ENCODE data around the gene SPATA21. TPM values are rescaled to one million over a fixed set of nuclear protein-coding genes. Genes with fewer than 3 reads are reported as not detected.

SPATA21 gene
- total RNA-seq, 3 donors from 2014 or later (not counting 1 experiment from before 2014, with no cell fraction given): 0.35 to 0.55 (median 0.36) TPM

DNA sequence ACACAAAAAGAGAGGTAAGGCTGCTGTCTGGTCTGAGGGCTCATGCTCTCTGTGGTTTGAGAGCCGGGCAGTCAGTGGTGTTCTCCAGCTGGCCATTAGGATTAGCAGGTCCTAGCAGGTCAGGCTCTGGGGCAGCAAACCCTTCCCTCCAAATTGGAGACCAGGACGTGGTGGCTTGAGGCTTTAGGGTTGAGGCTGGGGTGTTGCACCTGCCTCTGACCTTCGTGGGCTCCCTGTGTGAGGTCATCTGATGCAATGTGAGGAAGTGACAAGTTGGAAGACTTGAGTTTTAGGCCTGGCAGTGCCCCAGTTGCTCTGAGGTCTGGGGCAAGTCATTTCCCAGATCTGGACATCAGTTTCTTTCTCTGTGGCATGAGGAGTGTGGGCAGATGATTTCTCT lies 45.8 kb downstream of the SPATA21 start:
- Mint-ChIP-seq H3K36me3 (no peaks in the 10 kb centered on the region), H3K27me3 (ENCODE audit: low read depth in 2 of 2) (no peaks in the 10 kb centered on the region), H3K9me3 (no peaks in the 10 kb centered on the region), H3K27ac (peak overlapping the region; percentile 73 to 84), H3K4me1 (peaks cover 56 to 58% of the 10 kb centered on the region in 2 donors), H3K4me3 (peak overlapping the region; percentile 37)
- H3K4me3 ChIP-seq (ENCODE audit: low read length): no peak overlapping the region
- intact Hi-C loops (cut with micrococcal nuclease): no loop called here
- H3K9me3 ChIP-seq (ENCODE audit: control insufficient read depth, insufficient read depth, low read length): no peaks in the 10 kb centered on the region
- no peaks in the 10 kb centered on the region for H3K27me3 ChIP-seq (ENCODE audit: control insufficient read depth, insufficient read depth, low read length)
- peaks cover 28% of the 10 kb centered on the region for H3K36me3 ChIP-seq (ENCODE audit: control insufficient read depth, insufficient read depth, low read length)
- DNase-seq (no peak), ATAC-seq (peak; percentile 41 to 54 (median 54))
- H3K27ac ChIP-seq (ENCODE audit: low read length): no peak overlapping the region
- 27% methylated on average over 3 of the region's 3 CpGs for WGBS (ENCODE audit: insufficient coverage)
- no peak for TF ChIP-seq CTCF (IDR thresholded peaks at IDR 0.05)
- peaks cover 57% of the 10 kb centered on the region for H3K4me1 ChIP-seq (ENCODE audit: control insufficient read depth, insufficient read depth, low read length)

DNA sequence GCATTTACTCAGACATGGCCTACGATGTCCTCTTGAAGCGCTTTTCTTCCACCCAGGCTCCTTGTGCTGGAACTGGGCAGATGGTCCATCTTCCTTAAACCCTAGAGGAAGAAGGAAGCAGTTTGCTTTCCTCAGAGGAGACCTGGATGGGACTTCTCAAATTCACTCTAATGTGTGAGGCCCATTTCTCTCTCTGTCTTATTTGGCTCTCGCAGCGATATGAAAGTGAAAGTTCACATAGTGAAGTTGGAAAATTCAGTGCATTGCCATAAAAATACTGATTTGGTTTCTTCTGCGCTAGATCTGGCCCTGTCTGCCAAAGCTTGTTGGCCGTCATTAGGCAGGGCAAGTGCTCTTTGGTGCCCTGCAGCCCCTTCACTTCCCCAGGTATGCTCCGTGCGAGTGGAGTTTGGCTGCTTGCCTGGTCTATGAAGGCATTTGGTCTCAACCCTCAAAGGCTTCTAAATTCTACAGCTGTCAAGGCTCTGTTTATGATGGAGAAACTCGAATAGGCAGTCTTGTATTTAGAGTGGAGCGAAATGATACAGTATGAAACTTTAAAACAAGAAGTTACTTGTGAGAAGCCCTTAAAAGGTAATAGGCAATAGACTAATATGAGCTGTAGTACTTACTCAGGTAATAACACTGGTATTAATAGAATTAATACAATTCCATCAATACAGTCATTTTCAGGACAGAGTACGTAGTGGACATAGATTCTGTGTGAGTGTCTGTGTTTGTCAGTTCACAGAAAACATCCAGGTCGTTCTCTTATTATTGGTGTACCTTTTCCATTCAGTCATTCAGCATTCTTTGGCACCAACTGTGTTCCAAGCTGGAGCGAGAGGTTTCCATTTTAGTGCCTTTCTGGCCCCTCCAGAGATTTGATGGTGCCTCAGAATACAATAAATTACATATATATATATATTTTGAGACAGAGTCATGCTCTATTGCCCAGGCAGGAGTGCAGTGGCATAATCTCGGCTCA lies 49.7 kb downstream of the SPATA21 start:
- no peaks in the 10 kb centered on the region for H3K9me3 ChIP-seq (ENCODE audit: control insufficient read depth, insufficient read depth, low read length)
- DNase-seq (peak in 1 of 2 donors; percentile 39), ATAC-seq (peak; percentile 39 to 56 (median 45))
- H3K36me3 Mint-ChIP-seq: no peaks in the 10 kb centered on the region
- no peaks in the 10 kb centered on the region for H3K27me3 ChIP-seq (ENCODE audit: control insufficient read depth, insufficient read depth, low read length)
- peaks cover 75 to 77% of the 10 kb centered on the region in 2 donors for H3K4me1 Mint-ChIP-seq
- no peak overlapping the region for H3K4me3 ChIP-seq (ENCODE audit: low read length)
- WGBS (ENCODE audit: insufficient coverage): 47% methylated on average over 14 of the region's 14 CpGs
- intact Hi-C loops (cut with micrococcal nuclease): no loop called here
- H3K27me3 Mint-ChIP-seq (ENCODE audit: low read depth in 2 of 2): no peaks in the 10 kb centered on the region
- no peak for TF ChIP-seq CTCF (IDR thresholded peaks at IDR 0.05)
- peak overlapping the region; percentile 67 for H3K27ac ChIP-seq (ENCODE audit: low read length)
- H3K36me3 ChIP-seq (ENCODE audit: control insufficient read depth, insufficient read depth, low read length): no peaks in the 10 kb centered on the region
- peaks cover 63% of the 10 kb centered on the region for H3K4me1 ChIP-seq (ENCODE audit: control insufficient read depth, insufficient read depth, low read length)
- H3K9me3 Mint-ChIP-seq: no peaks in the 10 kb centered on the region
- peak overlapping the region; percentile 88 to 89 for H3K27ac Mint-ChIP-seq
- peak overlapping the region; percentile 82 for H3K4me3 Mint-ChIP-seq

DNA sequence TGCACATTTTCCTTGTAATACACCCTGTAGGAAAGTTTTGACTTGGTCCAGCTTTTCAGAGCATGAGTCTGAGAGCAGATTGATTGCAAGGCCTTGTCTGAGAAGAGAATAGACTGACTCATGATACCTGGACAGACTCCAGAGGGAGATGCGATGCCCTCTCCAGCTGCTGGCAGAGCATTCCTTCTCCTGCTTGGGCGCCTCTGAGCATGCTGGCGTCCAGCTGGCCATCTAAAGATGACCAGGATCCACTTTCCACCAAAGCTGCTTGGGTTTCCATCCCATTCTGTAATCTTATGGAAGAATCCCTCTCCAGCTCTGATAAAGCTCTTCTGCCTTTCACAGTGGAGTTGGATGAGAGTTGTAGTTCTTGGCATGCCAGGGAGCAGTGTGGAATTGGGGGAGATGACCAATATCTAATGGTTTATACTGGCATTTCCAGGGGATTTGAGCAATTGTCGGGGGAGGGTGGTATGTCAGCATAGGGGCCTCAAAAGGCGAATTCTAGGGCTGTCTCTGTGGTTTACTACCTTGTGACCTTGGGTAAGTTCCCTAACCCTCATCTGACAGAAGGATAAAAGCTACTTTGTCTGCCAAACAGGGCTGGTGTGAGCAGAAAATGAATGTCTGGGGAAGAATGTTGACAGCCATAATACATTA lies 50.6 kb downstream of the SPATA21 start:
- Histone ChIP-seq H3K36me3 (ENCODE audit: control insufficient read depth, insufficient read depth, low read length) (no peaks in the 10 kb centered on the region), H3K9me3 (ENCODE audit: control insufficient read depth, insufficient read depth, low read length) (no peaks in the 10 kb centered on the region), H3K4me1 (ENCODE audit: control insufficient read depth, insufficient read depth, low read length) (peaks cover 54% of the 10 kb centered on the region), H3K27ac (ENCODE audit: low read length) (peak overlapping the region; percentile 67), H3K4me3 (ENCODE audit: low read length) (no peak overlapping the region), H3K27me3 (ENCODE audit: control insufficient read depth, insufficient read depth, low read length) (no peaks in the 10 kb centered on the region)
- Mint-ChIP-seq H3K36me3 (no peaks in the 10 kb centered on the region), H3K27me3 (ENCODE audit: low read depth in 2 of 2) (no peaks in the 10 kb centered on the region), H3K27ac (peak overlapping the region; percentile 88 to 89), H3K9me3 (no peaks in the 10 kb centered on the region), H3K4me3 (peak overlapping the region; percentile 49), H3K4me1 (peaks cover 66 to 73% of the 10 kb centered on the region in 2 donors)
- intact Hi-C loops (cut with micrococcal nuclease): no loop called here
- 52% methylated on average over 5 of the region's 5 CpGs for WGBS (ENCODE audit: insufficient coverage)
- peak; percentile 30 to 56 (median 44) for ATAC-seq
- no peak for TF ChIP-seq CTCF (IDR thresholded peaks at IDR 0.05)
- DNase-seq: peak in 1 of 2 donors; percentile 47

Data from natural killer cell (primary cell).